DMS 273 treated with DMSO at 0.1 percent for 48 hours (cell line): ENCODE results near the gene CECR2.

Source experiments
- DNase-seq: peaks from one replicate; lab custom pipeline; 2025; lab: John Stamatoyannopoulos, UW

CECR2 gene

DNA sequence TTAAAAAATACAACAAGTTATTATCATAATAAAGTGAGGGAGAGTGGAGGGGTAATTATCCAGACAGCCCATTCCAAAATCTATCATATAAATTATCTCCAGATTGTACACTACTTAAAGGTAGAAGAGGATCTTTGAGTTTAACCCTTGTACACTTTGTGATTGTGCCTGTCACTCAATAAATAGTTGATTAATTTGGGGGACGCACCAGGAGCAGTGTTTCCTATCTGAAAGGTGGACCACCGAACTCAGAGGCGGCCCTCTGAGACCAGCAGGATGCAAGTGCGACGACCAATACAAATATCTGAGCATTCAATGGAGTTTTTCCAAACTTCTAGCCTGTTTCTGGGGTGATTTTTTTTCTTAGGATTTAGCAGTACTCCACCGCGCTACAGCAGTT is 1.1 kb upstream of the CECR2 start:
- DNase-seq = no peak

DNA sequence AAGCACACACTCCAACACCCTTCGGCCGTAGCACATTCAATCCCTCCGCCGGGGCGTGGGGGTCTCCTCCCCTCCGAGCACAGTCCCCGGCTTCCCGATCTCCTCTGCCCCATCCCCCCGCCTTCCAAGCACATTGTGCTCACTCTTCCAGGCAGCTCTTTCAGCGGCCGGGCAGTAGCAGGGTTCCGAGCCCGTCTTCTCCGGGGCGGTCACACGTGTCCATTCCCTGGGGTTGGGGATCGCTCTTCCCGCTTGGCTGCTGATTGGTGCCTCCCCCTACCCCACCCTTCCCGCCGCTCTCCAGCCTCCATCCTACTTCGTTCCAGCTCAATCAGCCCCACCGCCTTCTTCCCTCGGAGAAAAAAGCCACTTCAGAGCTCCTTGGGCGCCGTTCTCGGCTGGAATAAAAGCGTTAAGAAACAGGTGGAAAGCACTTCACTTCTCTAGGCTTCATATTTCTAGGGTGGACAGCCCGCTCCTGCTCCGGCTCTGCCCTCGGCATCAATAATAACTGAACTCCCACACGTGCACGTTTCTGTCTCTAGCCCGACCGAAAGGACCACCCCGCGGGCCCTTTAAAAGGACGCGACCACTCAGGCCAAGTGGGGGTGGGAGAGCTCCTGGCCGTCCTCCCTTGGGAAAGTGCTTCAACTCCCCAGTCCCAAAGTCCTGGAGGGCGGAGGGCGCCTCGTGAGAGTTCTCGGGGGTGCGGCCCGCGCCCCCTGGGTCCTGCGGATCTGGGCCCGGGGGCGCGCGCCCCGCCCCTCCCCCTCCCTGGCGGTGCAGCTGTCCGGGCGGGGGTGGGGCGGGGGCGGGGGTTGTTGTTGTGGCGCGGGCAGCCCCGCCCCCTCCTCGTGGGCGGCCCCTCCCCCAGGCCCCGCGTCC is 464 bp upstream of the CECR2 start:
- DNase-seq = peak; percentile 46

DNA sequence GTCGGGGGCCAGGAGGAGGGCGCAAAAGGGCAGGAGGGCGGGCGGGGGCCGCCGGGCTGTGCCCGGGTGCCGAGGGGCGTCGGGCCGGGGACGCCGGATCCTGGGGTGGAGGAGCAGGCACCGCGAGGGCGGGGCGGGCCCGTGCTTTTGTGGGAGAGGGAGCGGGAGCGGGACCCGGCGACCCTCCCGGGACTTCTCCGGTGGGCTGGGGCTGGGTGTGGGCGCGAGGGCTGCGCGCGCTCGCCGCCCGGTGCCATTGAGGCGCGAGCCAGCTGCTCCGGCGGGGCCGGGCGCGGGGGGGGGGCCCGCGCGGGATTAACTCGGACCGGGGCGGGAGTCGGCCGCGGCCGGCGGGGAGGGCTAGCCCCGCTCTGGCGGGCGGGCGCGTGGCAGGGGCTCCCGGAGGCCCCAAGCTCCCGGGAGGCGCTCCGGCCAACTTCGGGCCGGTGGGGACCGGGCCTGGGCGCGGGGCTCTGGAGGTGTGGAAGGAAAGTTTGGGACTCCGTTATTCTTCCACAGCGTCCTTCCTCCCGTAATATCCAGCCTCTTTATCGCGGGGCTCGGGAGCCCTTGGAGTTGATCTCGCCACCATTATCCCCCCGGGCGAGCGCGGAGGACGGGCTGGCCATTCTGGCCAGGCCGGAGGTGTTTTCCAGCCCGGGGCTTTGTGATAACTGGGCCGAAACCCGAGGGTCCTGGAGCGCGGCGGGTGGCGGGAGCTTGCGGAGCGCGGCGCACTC is 936 bp downstream of the CECR2 start:
- no peak for DNase-seq

DNA sequence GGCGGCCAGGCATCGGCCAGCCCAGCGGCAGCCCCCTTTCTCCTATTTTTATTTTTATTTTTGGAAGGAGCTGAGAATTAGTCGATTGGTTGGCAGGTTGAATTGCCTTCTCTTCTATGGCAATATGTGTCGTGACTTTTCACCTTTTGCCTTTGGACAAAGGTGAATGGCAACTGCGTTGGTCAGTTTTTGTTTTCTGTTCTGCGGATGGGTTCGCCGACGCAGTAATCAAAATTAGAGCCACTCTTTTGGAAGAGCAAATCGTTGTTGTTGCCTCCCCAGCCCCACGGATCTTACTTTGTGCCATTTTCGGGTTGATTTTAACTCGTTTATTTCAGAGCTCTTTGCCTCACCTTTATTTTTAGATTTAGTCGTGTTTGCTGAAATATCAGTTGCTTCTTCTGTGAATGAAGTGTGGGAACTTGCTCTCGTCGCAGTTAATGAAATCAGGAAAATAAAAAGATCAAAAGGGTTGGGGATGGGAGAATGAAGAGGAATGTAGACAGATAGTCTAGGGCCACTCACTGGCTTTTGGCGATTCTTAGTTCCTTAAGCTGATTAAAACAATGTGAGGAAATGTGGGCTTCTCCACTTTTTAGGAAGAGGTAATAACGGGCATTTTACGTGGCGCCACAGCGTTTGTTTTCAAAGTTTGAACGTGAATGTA is 1.6 kb downstream of the CECR2 start:
- DNase-seq = no peak

DNA sequence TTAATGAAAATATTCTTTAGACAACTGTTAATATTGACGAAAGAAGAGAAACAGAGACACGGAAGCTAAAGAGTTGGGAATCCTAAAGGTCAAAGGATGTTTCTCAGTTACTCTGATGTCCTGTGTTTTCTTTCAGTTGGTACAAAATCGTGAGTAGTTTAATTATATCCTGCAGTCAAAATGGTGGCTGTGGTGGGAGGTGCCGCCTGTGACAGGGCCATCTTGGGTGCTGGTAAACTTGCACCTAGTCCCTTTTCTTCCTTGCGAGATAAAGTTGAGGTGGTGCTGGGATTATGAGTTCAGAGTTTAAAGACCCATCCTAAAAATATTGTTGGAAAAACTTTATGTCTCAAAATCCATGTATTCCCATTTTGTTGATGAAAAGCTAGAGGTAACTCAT is 2.2 kb downstream of the CECR2 start:
- DNase-seq = no peak

DNA sequence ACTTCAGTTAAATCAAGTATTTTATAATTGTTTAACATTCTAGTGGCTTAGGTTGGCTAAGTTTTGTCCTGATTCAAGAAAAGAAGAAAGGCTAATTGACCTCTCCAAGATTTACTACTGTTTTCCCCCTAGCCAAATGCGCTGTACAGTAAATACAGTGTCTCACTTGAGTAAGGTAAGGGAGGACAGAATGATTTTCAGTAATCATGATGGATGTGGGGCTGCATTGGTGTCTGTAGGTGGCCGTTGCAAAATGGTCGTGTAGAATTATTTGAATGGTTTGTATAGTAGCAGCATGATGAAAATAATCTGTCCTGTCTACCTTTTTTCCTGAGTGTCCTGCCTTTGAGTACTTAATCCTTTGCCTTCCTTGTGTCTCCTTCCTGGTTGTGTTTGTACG is 4.6 kb downstream of the CECR2 start:
- DNase-seq = no peak

DNA sequence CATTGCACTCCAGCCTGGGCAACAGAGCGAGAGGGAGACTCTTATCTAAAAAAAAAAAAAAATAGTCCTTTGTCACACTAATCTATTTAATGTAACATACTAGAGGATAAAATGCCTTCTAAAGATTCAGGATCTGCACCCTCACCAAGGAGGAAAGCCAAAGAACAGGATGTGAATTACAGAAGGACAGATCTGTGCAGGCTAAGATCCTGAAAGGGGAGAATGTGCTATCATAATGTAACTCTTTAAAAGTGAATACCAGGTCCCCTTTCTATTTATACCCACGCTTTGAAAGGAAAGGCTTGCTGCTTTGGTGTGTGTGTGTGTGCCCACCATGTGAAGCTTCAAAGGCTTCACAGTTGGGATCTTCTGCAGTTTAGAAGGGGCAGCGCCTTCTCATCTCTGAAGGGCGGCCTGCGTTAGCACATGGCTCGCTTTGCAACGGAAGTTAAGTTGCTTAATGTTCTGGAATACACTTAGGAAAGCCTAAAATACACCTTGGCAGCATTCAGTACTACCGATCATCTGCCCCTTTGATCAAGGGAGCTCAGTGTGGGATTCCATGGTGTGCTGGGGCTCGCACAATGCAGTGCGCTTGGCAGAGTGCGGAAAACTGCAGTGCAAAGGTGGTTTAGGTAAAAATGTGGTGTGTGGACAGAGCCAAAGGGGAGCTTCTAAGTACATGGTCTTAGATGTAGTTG is 6.8 kb downstream of the CECR2 start:
- no peak for DNase-seq

DNA sequence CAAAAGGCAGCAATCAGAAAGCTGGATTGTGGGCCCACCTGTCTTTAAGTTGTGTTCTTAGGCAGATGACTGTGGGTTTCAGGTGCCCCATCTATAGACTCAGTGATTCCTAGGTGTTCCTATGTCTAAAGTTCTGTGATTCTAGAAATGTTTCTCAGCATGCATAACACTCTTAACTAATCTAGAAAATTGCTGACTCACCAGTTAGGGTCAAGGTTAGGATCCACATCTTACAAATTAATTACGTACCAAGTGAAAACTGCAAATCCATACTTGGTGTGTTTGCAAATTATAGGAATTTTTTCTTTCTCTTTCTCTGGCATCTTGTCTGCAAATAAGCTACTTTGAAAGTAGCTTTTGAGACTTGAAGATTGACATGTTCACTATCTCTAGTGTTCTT is 7.7 kb downstream of the CECR2 start:
- DNase-seq = no peak

DNA sequence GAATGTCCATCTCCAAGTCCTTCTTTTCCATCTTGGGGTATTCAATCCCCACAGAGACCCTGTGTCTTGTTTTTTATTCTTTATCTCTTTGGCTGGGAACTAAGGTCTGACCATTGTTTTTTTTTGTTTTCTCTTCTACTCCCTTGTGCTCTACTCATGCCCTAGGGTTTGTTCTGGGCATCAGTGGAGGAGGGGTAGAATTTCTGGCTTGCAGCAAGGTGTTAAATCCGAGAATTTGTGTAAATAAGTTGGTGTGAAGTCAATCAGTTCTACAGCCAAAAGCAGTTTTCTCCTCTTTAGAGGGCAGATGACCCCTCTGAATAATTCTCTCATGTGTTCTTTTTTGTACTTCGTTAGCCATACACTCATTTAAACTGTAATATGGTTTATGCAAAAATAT is 10.7 kb downstream of the CECR2 start:
- no peak for DNase-seq

DNA sequence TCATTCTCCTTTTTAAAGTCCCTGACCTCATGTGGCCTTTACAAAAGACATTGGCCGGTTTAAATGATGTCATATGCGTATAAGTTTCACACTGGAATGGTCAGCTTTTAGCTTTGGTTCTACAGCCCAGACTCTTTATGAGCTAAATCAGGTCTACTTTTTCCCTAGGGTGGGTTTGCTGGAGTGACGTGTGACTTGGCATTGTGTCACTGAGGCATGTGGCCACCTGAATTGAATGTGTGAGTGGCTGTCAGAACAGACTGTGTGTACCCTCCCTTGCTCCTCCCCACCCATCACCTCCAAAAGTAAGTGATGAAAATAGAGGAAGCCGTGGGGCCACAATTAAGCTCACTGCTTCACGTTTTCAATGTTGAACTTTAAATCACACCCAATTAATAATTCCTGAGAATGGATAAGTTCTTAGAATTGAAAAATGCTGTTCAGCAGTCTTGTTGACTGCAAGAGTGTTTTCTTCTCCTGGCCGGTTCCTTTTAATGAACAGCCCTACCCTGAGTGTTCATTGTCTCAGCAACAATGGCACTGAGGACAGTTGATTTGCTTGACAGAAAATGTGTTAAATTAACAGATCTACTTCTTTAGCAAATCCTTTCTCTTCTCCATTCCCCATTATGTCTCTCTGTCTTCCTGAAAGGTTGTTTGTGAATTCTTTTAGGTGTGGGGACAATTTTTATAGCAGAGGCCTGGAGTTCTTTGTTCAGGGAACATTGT is 11.3 kb downstream of the CECR2 start:
- DNase-seq = no peak

DNA sequence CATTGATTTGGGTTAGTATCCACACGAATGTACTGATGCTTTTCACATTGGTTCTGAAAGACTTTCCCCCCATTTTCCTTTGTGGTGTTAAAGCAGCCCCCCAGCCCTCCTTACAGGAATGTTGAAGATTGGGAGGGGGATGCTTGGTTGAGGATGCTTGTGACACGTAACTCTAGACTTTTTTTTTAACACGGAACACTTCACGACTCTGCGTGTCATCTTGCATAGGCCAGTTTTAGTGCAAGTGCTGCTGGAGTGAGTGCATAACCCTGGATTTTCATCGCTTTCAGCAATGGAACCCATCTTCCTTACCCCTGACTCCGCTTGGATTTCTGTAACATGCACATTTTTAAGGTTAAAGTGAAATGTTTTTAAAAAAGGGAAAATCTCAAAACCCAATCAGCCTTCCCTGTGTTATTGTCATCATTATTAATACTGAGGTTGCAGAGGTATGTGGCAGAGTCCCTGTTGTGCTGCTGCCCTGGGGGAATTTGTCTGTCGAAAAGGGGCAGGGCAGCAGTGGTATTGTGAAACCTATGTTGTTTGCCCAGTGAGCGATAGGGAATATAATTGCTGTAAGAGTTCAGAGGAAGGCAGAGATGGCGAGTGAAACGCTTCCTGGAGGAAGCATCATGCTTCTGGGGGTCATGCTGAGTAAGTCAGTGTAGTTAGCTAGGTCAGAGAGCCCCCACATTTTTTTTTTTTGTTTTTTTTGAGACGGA is 12.1 kb downstream of the CECR2 start:
- no peak for DNase-seq

DNA sequence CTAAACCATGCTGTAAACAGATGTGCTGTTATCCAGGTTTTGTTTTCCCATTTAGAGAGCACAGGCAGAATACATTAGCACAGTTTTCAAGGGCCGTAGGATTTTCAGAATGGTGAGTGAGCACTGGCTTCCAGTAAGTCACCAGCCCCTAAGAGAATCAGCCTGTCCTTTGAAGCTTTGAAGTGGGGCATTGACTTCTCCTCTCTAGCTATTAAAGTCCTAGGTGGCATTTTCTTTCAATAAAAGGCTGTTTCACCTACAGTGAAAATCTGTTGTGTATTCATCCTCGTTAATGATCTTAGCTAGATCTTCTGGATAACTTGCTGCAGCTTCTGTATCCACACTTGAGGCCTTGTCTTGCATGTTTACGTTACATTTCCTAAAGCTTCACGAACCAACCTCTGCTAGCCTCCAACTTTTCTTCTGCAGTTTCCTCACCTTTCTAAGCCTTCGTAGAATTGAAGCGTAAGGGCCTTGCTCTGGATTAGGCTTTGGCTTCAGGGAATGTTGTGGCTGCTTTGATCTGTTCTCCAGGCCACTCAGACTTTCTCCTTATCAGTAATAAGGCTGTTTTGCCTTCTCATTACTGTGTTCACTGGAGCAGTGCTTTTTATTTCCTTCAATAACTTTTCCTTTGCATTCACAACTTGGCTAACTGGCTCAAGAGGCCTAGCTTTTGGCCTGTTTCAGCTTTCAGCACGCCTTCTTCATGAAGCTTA is 15.5 kb downstream of the CECR2 start:
- DNase-seq = no peak

DNA sequence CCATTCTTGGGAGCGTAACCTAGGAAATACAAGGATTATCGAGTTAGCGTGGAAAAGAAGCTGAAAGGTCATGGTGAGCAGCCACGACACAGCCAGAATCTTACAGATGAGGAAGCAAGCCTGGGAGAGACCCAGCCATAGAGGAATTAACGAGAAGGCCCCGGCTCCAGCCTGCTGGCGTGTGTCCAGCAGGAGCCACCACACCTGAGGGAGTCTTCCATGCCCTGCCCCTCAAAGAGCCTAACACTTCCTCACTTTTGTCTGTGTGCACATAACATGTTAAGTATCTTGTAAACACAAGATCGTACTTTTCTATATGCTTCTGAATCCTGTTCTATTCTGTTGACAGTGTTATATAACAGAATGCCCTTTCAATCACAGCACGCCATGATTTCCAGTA is 18.1 kb downstream of the CECR2 start:
- DNase-seq = no peak

DNA sequence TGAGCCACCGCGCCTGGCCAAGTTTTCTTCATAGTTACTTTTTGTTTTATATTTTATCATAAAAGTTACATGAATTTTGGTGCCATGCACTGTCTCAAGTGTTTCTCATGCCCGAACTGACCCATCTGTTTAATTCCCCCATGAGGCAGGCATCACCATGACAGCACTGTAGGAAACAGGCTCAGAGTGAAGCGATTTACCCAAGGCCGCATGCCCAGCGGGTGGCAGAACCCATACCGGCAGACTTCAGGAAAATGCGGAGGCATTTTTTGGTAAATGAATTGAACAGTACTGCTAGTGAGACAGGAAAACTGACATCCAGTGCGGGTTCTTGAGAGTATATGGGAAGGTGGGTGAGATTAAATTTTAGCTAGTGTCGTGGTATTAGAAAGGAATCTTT is 19.0 kb downstream of the CECR2 start:
- DNase-seq = no peak

DNA sequence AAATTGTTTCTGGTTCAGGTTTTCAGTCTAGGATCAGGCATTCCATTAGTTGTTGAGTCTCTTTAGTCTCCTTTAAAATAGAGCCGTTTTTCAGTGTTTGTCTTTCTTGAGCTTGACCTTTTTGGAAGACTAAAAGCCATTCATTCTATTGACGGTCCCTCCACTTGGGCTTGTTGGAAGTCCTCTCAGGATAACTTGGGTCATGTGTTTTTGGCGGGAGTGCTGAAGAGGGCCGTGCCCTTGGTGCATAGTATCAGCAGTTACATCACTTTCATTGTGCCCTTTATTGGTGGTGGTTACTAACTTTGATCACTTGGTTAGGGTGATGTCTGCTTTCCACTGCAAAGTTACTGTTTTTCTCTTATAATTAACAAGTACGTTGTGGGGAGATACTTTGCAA is 20.8 kb downstream of the CECR2 start:
- DNase-seq = no peak

DNA sequence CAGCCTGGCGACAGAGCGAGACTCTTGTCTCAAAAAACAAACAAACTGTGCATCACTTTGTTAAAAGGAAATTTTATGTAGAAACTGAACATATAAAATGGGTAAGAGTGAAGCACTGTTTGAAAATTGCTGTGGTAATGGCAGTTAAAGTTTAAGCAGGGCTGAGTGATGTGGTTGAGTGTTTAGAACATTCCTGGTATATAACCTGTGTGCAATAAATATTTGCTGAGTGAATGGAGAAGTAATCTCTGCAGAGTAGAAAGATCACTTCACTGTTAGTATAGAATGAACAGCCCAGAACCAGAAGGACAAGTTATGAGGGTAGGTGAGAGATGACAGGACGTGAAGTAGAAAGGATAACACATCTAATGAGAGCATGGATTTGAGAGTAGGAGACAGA is 27.3 kb downstream of the CECR2 start:
- DNase-seq = no peak

DNA sequence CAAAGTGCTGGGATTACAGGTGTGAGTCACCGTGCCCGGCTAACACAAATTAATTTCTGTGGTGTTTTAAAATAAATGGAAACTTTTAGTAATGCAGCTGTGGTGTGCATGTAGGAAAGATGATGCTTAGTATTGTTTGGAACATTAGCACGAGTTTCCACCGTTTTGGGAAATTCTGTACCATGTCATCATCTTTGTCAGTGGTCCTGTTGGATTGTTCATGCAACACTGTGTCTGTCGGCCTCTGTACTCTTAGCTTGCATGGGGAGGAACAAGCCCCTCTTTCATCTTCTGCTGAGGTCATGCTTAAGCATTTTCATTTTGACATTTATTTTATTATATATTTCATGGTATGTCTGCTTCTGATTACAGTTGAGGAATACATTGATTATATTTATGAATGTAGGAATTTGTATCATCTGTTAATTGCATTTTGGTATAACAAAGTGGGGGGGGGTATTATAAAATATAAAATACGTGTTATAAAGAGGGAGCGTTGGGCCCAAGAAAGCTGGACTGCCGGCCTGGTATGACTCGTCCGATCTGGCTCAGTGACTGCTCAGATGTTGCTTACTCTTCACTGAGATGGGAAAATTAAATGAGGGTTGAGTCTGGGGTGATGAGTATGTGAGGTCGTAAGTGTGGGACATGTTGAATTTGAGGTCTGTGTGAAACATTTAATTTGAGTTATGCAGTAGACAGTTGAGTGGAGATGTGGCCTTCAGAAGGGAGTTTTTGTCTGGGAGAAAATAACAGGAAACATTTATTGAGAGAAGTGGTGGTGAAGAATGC is 28.7 kb downstream of the CECR2 start:
- DNase-seq = no peak

DNA sequence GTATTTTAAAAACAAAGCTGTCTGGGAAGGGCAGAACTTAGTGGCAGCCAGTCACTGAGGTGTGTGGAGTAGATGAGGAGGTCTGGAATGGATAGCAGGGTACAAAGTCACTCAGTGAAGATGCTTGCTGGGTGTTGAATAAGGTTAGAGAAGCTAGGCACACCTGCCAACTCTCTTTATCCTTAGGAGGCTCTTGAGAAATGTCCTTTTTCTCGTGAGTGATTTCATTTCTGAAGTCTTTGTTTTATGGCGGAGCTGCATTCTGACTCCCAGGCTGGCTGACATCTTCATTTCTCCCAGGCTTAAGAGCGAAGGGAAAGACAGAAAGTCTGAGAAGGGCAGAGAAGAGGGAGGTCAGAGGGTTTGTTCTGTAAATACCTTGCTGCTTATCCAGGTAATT is 31.0 kb downstream of the CECR2 start:
- DNase-seq = no peak

DNA sequence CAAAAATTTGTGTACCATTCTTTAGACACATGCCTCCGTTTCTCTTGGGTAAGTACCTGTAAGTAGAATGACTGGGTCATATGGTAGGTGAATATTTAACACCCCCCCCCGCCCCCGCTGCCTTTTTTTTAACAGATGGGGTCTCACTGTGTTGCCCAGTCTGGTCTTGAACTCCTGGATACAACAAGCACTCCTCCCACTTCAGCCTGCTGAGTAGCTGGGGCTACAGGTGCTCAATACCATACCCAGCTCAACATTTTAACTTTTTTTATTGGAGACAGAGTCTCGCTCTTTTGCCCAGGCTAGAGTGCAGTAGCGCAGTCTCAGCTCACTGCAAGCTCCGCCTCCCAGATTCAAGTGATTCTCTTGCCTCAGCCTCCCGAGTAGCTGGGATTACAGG is 32.5 kb downstream of the CECR2 start:
- no peak for DNase-seq

DNA sequence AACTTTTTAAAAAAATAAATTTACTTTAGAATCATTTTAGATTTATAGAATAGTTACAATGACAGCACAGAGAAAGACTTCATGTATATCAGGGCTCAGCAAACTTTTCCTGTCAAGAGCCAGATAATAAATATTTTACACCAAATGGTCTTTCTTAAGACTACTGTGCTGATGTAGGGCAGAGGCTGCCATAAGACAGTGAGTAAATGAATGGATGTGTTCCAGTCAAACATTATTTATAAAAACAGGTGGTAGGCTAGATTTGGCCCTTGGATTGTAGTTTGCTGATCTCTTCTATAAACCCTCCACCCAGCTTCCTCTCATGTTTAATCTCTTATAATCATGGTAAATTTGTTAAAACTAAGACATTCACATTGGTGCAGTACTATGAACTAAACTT is 33.0 kb downstream of the CECR2 start:
- DNase-seq = no peak
